Endothelial cell of umbilical vein (primary cell): ENCODE data around the gene SLC34A1.

Experiments used
- CTCF ChIP-seq, 2 donors: IDR thresholded peaks; 1 replicate in 1 of 2; 2 replicates in 1 of 2; pipeline ENCODE4 v1.5.1; 2011; ENCODE audit warnings: low read length in 2 of 2, mild to moderate bottlenecking in 2 of 2, moderate library complexity in 2 of 2, control low read depth in 1 of 2, inconsistent platforms in 1 of 2, low read depth in 1 of 2; ENCODE audit not compliant: insufficient read depth in 1 of 2; ENCODE audit errors: extremely low read depth in 1 of 2
- EZH2 ChIP-seq: IDR thresholded peaks from 2 replicates; pipeline ENCODE4 v1.6.1; 2012; ENCODE audit warnings: borderline replicate concordance, low read depth, mild to moderate bottlenecking, moderate library complexity, low read length, inconsistent platforms; ENCODE audit not compliant: severe bottlenecking
- GATA2 ChIP-seq: IDR thresholded peaks from 2 replicates; pipeline ENCODE4 v1.7.0; 2011; ENCODE audit warnings: low read depth, mild to moderate bottlenecking, moderate library complexity, mixed read lengths, low read length; ENCODE audit not compliant: insufficient read length, insufficient read depth
- JUN ChIP-seq: IDR thresholded peaks from 2 replicates; pipeline ENCODE4 v1.6.1; 2011; ENCODE audit warnings: borderline replicate concordance, low read depth; ENCODE audit not compliant: insufficient read length, insufficient read depth
- MAX ChIP-seq: IDR thresholded peaks from 2 replicates; pipeline ENCODE4 v1.6.1; 2011; ENCODE audit not compliant: insufficient read depth, insufficient read length
- MYC ChIP-seq: IDR thresholded peaks from one replicate; pipeline ENCODE4 v1.6.1; 2011; ENCODE audit warnings: mild to moderate bottlenecking, low read depth, low read length
- POLR2A ChIP-seq: IDR thresholded peaks from 2 replicates; pipeline ENCODE4 v1.6.1; 2012; ENCODE audit warnings: low read depth, mild to moderate bottlenecking, control low read depth, low read length
- POLR2AphosphoS5 ChIP-seq: IDR thresholded peaks from 2 replicates; pipeline ENCODE4 v1.6.1; 2012; ENCODE audit warnings: low read depth, mild to moderate bottlenecking, control low read depth, low read length, moderate library complexity; ENCODE audit not compliant: insufficient read depth

- TF ChIP-seq POLR2A, result no peak
- TF ChIP-seq CTCF (IDR thresholded peaks at IDR 0.05; ENCODE audit: extremely low read depth in 1 of 2, insufficient read depth in 1 of 2, low read depth in 1 of 2, low read length in 2 of 2), result no peak
- TF ChIP-seq JUN, result no peak
- TF ChIP-seq MYC, result no peak
- TF ChIP-seq POLR2AphosphoS5, result no peak
- no peak for TF ChIP-seq GATA2
- no peak for TF ChIP-seq MAX
- no peak for TF ChIP-seq EZH2
Measured at GRCh38 chr5:177355162-177355867, 28.9 kb upstream of the SLC34A1 start.
